HepG2 (cell line): ENCODE measurements around the gene BBC3. TPM values are rescaled to one million over a fixed set of nuclear protein-coding genes. Genes with fewer than 3 reads are reported as not detected.

Source experiments
- ATAC-seq: fragments of 200-7000 bp; cut with Tn5 transposase; 3 replicates; pipeline ENCODE4 v1.9.1; 2020; ENCODE audit warnings: mild to moderate bottlenecking, moderate library complexity
- BruUV-seq: library from RNA; stranded (reverse); fragments of 400-500 nt; replicated peaks from 2 replicates; lab custom pipeline; 2021; lab: Mats Ljungman, UMichigan
- CTCF ChIA-PET: fragments of 300-600 bp; formaldehyde crosslinking; extraction: SDS; loops from one replicate; lab custom pipeline; 2021; ENCODE audit warnings: low total read pairs, inconsistent platforms, low intra/inter-chr PET ratio; lab: Yijun Ruan, JAX
- POLR2A ChIA-PET: fragments of 350-600 bp; sonication (Branson Sonifier 250); formaldehyde crosslinking; loops from one replicate; lab custom pipeline; 2020; ENCODE audit warnings: antibody characterized with exemption, inconsistent platforms; lab: Yijun Ruan, JAX
- DNase-seq: peaks from one replicate; pipeline ENCODE4 v3.0.0-alpha.2; 2015; ENCODE audit warnings: low spot score
- FAIRE-seq: peaks from 3 replicates; lab custom pipeline; 2011; peaks lifted over from hg19 to GRCh38; lab: Jason Lieb, UNC
- H2AFZ ChIP-seq: one replicate; pipeline ENCODE4 v1.6.1; 2011; ENCODE audit warnings: low read length, inconsistent platforms
- H3K27ac ChIP-seq: fragments of 300-600 bp; 3 replicates; pipeline ENCODE4 v1.8.0; 2011; ENCODE audit warnings: mixed run types, mild to moderate bottlenecking, mixed read lengths, low read length, inconsistent platforms; ENCODE audit not compliant: insufficient read depth; ENCODE audit errors: extremely low read length
- H3K27me3 ChIP-seq, 2 experiments: fragments of 200-600 bp in 1 of 2; 2 replicates in 1 of 2; 3 replicates in 1 of 2; pipeline versions ENCODE4 v1.6.0 to v1.8.0; 2011; ENCODE audit warnings: low read length in 2 of 2, mild to moderate bottlenecking in 2 of 2, moderate library complexity in 2 of 2, inconsistent platforms in 1 of 2; ENCODE audit not compliant: insufficient read depth in 2 of 2, control insufficient read depth in 1 of 2
- H3K36me3 ChIP-seq, 2 experiments: fragments of 200-600 bp in 1 of 2; replicated peaks in 1 of 2; 2 replicates in 1 of 2; 3 replicates in 1 of 2; pipeline versions ENCODE4 v1.5.1 to v1.8.0; 2011; ENCODE audit warnings: low read length in 2 of 2, inconsistent platforms in 1 of 2; ENCODE audit not compliant: insufficient read depth in 2 of 2, control insufficient read depth in 1 of 2
- H3K4me1 ChIP-seq: 2 replicates; pipeline ENCODE4 v1.5.1; 2012; ENCODE audit warnings: low read length, inconsistent platforms; ENCODE audit not compliant: insufficient read depth
- H3K4me2 ChIP-seq: 2 replicates; pipeline ENCODE4 v1.6.0; 2011; ENCODE audit warnings: low read depth, low read length, inconsistent platforms
- H3K4me3 ChIP-seq, 3 experiments: fragments of 200-600 bp in 1 of 3; sonication (generic), shearing (Covaris generic) in 1 of 3; replicated peaks in 1 of 3; 2 replicates each; pipeline ENCODE4 v1.5.1; 2011 to 2016; ENCODE audit warnings: low read length in 3 of 3, inconsistent platforms in 2 of 3, low read depth in 2 of 3, mild to moderate bottlenecking in 2 of 3, control low read depth in 1 of 3, mixed read lengths in 1 of 3; ENCODE audit not compliant: insufficient read depth in 1 of 3
- H3K79me2 ChIP-seq: one replicate; pipeline ENCODE4 v1.6.1; 2011; ENCODE audit warnings: low read length, inconsistent platforms; ENCODE audit not compliant: insufficient read depth
- H3K9ac ChIP-seq: 2 replicates; pipeline ENCODE4 v1.6.0; 2011; ENCODE audit warnings: mild to moderate bottlenecking, low read depth, low read length, inconsistent platforms; ENCODE audit not compliant: insufficient read depth
- H3K9me3 ChIP-seq: 2 replicates; pipeline ENCODE4 v1.5.1; 2012; ENCODE audit warnings: mild to moderate bottlenecking, low read length
- H4K20me1 ChIP-seq: 2 replicates; pipeline ENCODE4 v1.6.0; 2011; ENCODE audit warnings: inconsistent platforms, mild to moderate bottlenecking, low read length, moderate library complexity; ENCODE audit not compliant: insufficient read depth
- BRD4 ChIP-seq: sonication (generic); formaldehyde crosslinking; IDR thresholded peaks from 2 replicates; pipeline ENCODE4 v1.4.0; 2020; ENCODE audit warnings: missing genetic modification reagents
- KLF15 ChIP-seq: sonication (generic); formaldehyde crosslinking; IDR thresholded peaks from 2 replicates; pipeline ENCODE4 v1.8.1; 2023; ENCODE audit warnings: borderline replicate concordance, mild to moderate bottlenecking, inconsistent platforms, missing genetic modification reagents, mixed read lengths
- NFE2 ChIP-seq: sonication (generic); formaldehyde crosslinking; IDR thresholded peaks from 2 replicates; pipeline ENCODE4 v1.4.0; 2020; ENCODE audit warnings: missing genetic modification reagents
- NPAS2 ChIP-seq: sonication (generic); formaldehyde crosslinking; IDR thresholded peaks from 2 replicates; pipeline ENCODE4 v1.8.0; 2022; ENCODE audit warnings: mild to moderate bottlenecking, missing genetic modification reagents, borderline replicate concordance
- PCBP1 ChIP-seq: fragments of 200-400 bp; formaldehyde crosslinking; IDR thresholded peaks from 2 replicates; pipeline ENCODE4 v1.6.1; 2017; ENCODE audit warnings: mild to moderate bottlenecking, low read depth, low read length, borderline replicate concordance
- PCBP2 ChIP-seq: fragments of 200-400 bp; formaldehyde crosslinking; optimal IDR thresholded peaks from 2 replicates; pipeline ENCODE3; 2018; ENCODE audit warnings: low read length, low read depth; ENCODE audit not compliant: poor library complexity, severe bottlenecking
- SP2 ChIP-seq: sonication (generic); formaldehyde crosslinking; IDR thresholded peaks from 2 replicates; pipeline ENCODE4 v1.5.1; 2020; ENCODE audit warnings: mild to moderate bottlenecking, missing genetic modification reagents
- YEATS2 ChIP-seq: sonication (generic); formaldehyde crosslinking; IDR thresholded peaks from 2 replicates; pipeline ENCODE4 v1.4.0; 2020; ENCODE audit warnings: missing genetic modification reagents, borderline replicate concordance
- ZNF124 ChIP-seq: sonication (generic); formaldehyde crosslinking; IDR thresholded peaks from 2 replicates; pipeline ENCODE4 v1.4.0; 2020; ENCODE audit warnings: missing genetic modification reagents
- ZNF780A ChIP-seq: sonication (generic); formaldehyde crosslinking; IDR thresholded peaks from 2 replicates; pipeline ENCODE4 v1.8.0; 2022; ENCODE audit warnings: mild to moderate bottlenecking, missing genetic modification reagents, moderate library complexity
- WGBS: methylation state at CpG from one replicate; pipeline ENCODE4 v1.1.6; 2017; ENCODE audit warnings: low lambda C conversion rate; 5-methylcytosine and 5-hydroxymethylcytosine counted together
- in situ Hi-C: cut with HindIII; loops from 2 replicates; pipeline ENCODE4 v1.10.0; 2017; ENCODE audit warnings: low pct_unique_long_range_greater_than_20kb; ENCODE audit not compliant: extremely low pct_ligation_motif_present
- intact Hi-C: fragments of 100-400 bp; cut with micrococcal nuclease; formaldehyde crosslinking; loops from one replicate; pipeline ENCODE4 v1.10.0; 2022; ENCODE audit not compliant: unreplicated experiment
- polyA plus RNA-seq, 8 experiments: library from polyadenylated mRNA; depleted of rRNA in 3 of 8; stranded (reverse) in 7 of 8; unstranded in 1 of 8; fragments of >200 nt; fragmentation: Illumina TruSeq in 4 of 8; extraction: Trizol in 4 of 8; gene quantifications; 2 replicates each; pipeline versions ENCODE4 v1.2.1 to v1.2.3, GENCODE V29; 2011 to 2016; ENCODE audit warnings: low read depth in 4 of 8, missing spikeins in 1 of 8, mixed read lengths in 1 of 8; ENCODE audit not compliant: insufficient read depth in 1 of 8
- total RNA-seq, 5 experiments: library from RNA; depleted of rRNA; stranded (reverse); fragments of >200 nt; fragmentation: Illumina TruSeq; extraction: Trizol; gene quantifications; 2 replicates each; pipeline ENCODE4 v1.2.3, GENCODE V29; 2016; ENCODE audit warnings: low read depth in 1 of 5
- TF ChIP-seq, protein P1 (sequence below): sonication (generic); formaldehyde crosslinking; IDR thresholded peaks from 2 replicates; pipeline ENCODE4 v1.8.1; 2022; ENCODE audit warnings: low read depth, mild to moderate bottlenecking, missing genetic modification reagents
- TF ChIP-seq, protein P2 (sequence below): sonication (generic); formaldehyde crosslinking; IDR thresholded peaks from 2 replicates; pipeline ENCODE4 v1.4.0; 2020; ENCODE audit warnings: missing genetic modification reagents, borderline replicate concordance
- TF ChIP-seq, protein P3 (sequence below): sonication (generic); formaldehyde crosslinking; IDR thresholded peaks from 2 replicates; pipeline ENCODE4 v1.5.0; 2020; ENCODE audit warnings: missing genetic modification reagents, mild to moderate bottlenecking, borderline replicate concordance
- TF ChIP-seq, protein P4 (sequence below): conservative IDR thresholded peaks from 2 replicates; pipeline ENCODE4 v1.6.1; 2018; ENCODE audit warnings: missing genetic modification reagents

The BBC3 gene
- total and polyA plus RNA-seq, 2 of the 13 experiments (the other 11 are each of a cell fraction or from before 2014, with no cell fraction given): 6.1 to 8.8 TPM

DNA sequence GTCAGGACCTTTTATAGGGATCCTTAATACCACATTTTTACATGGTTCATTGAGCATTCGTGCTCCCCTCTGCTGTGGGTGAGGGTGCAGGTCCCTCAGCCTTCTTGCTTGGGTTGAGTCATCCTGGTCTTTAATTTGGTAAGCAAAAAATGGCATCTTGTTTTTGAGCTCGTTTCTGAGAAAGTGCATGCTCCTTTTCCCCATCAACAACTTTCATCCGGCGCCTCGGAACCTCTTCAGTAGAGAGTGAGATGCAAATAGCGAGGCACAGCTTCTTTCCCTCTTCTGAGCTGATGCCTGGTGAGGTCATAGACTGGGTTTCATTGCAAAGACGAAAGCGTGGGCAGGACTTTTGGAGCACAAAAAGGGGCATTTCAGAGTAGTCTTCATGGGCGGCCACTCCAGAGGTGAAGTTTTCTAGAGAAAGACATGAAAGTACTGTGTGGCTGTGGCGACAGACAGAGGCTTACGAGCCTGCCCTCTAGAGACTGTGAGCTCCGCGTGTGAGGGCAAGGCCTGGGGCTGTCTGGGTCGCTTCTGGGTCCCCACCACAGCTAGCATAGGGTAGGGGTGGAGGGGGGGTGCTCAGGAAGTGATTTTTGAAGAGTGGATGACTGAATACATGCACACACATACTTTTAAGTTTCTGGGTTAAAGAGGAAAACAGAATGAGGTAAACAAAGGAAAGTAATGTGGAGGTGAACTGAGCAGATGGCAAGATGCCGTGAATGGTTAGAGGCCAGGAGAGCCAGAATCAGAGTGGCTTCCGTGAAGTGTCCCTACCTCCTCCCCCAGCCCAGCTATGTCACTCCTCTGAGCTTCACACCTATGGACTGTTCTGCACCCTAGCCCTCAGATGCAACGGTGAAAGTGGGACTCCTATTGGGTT, 44.3 kb downstream of the BBC3 start (continued):
- TF ChIP-seq, protein P1, sequence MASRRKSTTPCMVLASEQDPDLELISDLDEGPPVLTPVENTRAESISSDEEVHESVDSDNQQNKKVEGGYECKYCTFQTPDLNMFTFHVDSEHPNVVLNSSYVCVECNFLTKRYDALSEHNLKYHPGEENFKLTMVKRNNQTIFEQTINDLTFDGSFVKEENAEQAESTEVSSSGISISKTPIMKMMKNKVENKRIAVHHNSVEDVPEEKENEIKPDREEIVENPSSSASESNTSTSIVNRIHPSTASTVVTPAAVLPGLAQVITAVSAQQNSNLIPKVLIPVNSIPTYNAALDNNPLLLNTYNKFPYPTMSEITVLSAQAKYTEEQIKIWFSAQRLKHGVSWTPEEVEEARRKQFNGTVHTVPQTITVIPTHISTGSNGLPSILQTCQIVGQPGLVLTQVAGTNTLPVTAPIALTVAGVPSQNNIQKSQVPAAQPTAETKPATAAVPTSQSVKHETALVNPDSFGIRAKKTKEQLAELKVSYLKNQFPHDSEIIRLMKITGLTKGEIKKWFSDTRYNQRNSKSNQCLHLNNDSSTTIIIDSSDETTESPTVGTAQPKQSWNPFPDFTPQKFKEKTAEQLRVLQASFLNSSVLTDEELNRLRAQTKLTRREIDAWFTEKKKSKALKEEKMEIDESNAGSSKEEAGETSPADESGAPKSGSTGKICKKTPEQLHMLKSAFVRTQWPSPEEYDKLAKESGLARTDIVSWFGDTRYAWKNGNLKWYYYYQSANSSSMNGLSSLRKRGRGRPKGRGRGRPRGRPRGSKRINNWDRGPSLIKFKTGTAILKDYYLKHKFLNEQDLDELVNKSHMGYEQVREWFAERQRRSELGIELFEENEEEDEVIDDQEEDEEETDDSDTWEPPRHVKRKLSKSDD (CRISPR knock-in tag): no peak
- TF ChIP-seq NPAS2 (CRISPR knock-in tag) (no peak), BRD4 (CRISPR knock-in tag) (no peak)

DNA sequence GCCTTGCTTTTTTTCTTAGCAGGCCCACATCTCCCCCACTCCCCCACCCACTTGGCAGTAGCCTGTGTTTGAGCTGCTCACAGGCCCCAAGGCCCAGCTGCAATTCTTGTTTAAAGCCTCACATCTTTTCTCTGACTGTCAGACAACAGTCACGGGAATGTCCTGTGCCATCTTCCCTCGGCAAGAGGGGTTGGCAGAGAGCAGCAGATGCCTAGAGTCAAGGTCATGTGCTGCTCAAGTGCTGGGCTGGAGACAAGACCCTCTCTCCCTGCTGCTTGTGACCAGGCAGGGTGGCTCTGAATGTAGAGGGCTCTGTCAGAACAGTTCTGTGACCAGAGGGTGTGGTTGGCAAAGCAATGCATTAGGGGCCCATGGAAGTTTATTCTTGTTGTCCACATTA, 47.4 kb downstream of the BBC3 start:
- peaks cover 3% of the 10 kb centered on the region for H3K79me2 ChIP-seq
- peaks cover 34% of the 10 kb centered on the region for H3K4me1 ChIP-seq
- H3K9me3 ChIP-seq: no peaks in the 10 kb centered on the region
- no peak overlapping the region for H3K9ac ChIP-seq
- DNase-seq: no peak
- no peak for FAIRE-seq
- BruUV-seq: no TSS peak
- in situ Hi-C loops (no loop called here), intact Hi-C loops (no loop called here)
- ChIA-PET CTCF (no interaction called here), POLR2A (no interaction called here)
- no peak overlapping the region for H3K4me2 ChIP-seq
- H3K36me3 ChIP-seq: peaks cover 14 to 46% of the 10 kb centered on the region in 2 experiments
- no peaks in the 10 kb centered on the region for H4K20me1 ChIP-seq
- ATAC-seq: no peak
- H3K27ac ChIP-seq: no peak overlapping the region
- no peaks in the 10 kb centered on the region for H3K27me3 ChIP-seq
- no peak overlapping the region for H2AFZ ChIP-seq
- WGBS: 95% methylated on average over 2 of the region's 2 CpGs
- no peak overlapping the region for H3K4me3 ChIP-seq
- TF ChIP-seq, protein P2, sequence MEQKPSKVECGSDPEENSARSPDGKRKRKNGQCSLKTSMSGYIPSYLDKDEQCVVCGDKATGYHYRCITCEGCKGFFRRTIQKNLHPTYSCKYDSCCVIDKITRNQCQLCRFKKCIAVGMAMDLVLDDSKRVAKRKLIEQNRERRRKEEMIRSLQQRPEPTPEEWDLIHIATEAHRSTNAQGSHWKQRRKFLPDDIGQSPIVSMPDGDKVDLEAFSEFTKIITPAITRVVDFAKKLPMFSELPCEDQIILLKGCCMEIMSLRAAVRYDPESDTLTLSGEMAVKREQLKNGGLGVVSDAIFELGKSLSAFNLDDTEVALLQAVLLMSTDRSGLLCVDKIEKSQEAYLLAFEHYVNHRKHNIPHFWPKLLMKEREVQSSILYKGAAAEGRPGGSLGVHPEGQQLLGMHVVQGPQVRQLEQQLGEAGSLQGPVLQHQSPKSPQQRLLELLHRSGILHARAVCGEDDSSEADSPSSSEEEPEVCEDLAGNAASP (CRISPR knock-in tag): no peak
- TF ChIP-seq NFE2 (CRISPR knock-in tag) (no peak), ZNF124 (CRISPR knock-in tag) (no peak), PCBP1 (no peak), PCBP2 (no peak), YEATS2 (CRISPR knock-in tag) (no peak), ZNF780A (CRISPR knock-in tag) (no peak), KLF15 (CRISPR knock-in tag) (no peak), SP2 (CRISPR knock-in tag) (no peak)
- TF ChIP-seq, protein P3, sequence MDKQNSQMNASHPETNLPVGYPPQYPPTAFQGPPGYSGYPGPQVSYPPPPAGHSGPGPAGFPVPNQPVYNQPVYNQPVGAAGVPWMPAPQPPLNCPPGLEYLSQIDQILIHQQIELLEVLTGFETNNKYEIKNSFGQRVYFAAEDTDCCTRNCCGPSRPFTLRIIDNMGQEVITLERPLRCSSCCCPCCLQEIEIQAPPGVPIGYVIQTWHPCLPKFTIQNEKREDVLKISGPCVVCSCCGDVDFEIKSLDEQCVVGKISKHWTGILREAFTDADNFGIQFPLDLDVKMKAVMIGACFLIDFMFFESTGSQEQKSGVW (CRISPR knock-in tag): no peak
- TF ChIP-seq, protein P4, sequence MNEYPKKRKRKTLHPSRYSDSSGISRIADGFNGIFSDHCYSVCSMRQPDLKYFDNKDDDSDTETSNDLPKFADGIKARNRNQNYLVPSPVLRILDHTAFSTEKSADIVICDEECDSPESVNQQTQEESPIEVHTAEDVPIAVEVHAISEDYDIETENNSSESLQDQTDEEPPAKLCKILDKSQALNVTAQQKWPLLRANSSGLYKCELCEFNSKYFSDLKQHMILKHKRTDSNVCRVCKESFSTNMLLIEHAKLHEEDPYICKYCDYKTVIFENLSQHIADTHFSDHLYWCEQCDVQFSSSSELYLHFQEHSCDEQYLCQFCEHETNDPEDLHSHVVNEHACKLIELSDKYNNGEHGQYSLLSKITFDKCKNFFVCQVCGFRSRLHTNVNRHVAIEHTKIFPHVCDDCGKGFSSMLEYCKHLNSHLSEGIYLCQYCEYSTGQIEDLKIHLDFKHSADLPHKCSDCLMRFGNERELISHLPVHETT (CRISPR knock-in tag): no peak
